Ishikawa (cell line): ENCODE results near the gene ARFGEF3.

Source experiments
- CEBPB ChIP-seq: IDR thresholded peaks from 2 replicates; pipeline ENCODE4 v1.6.1; 2012
- CREB1 ChIP-seq: IDR thresholded peaks from 2 replicates; pipeline ENCODE4 v1.6.1; 2012; ENCODE audit warnings: low read depth
- EGR1 ChIP-seq: IDR thresholded peaks from 2 replicates; pipeline ENCODE4 v1.6.1; 2012
- EP300 ChIP-seq: IDR thresholded peaks from 2 replicates; pipeline ENCODE4 v1.6.1; 2012; ENCODE audit warnings: borderline replicate concordance
- FOXM1 ChIP-seq: IDR thresholded peaks from 2 replicates; pipeline ENCODE4 v1.6.1; 2012; ENCODE audit warnings: low read depth, borderline replicate concordance
- NFIC ChIP-seq: IDR thresholded peaks from 2 replicates; pipeline ENCODE4 v1.6.1; 2012
- RAD21 ChIP-seq: IDR thresholded peaks from 2 replicates; pipeline ENCODE4 v1.6.1; 2012; ENCODE audit warnings: low read depth
- TAF1 ChIP-seq: IDR thresholded peaks from 2 replicates; pipeline ENCODE4 v1.6.1; 2012; ENCODE audit warnings: low read depth, mild to moderate bottlenecking
- TCF12 ChIP-seq: IDR thresholded peaks from 2 replicates; pipeline ENCODE4 v1.6.1; 2012; ENCODE audit warnings: low read depth
- TEAD4 ChIP-seq: IDR thresholded peaks from 2 replicates; pipeline ENCODE4 v1.6.1; 2012
- YY1 ChIP-seq: IDR thresholded peaks from 2 replicates; pipeline ENCODE4 v1.6.1; 2012; ENCODE audit warnings: low read depth
- ZBTB7A ChIP-seq: IDR thresholded peaks from 2 replicates; pipeline ENCODE4 v1.6.1; 2012; ENCODE audit warnings: low read depth
- TF ChIP-seq, protein P1 (sequence below): IDR thresholded peaks from 2 replicates; pipeline ENCODE4 v1.6.1; 2012
- TF ChIP-seq, protein P2 (sequence below): IDR thresholded peaks from 2 replicates; pipeline ENCODE4 v1.6.1; 2012; ENCODE audit warnings: low read depth, mild to moderate bottlenecking
- TF ChIP-seq, protein P3 (sequence below): IDR thresholded peaks from 2 replicates; pipeline ENCODE4 v1.6.1; 2012

The ARFGEF3 gene

DNA sequence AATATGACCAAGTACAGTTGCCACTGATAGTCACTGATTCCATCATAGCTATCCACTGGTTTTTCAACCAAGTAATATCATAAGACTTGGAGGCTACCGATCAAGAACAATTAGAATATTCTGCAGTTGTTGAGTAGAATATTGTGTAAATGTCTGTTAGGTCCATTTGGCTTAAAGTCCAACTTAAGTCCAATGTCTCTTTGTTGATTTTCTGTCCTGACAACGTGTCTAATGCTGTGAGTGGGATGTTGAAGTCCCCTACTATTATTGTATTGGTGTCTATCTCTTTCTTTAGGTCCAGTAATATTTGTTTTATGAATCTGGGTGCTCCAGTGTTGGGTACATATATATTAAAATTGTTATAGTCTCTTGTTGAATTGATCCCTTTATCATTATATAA is 13.9 kb downstream of the ARFGEF3 start:
- no peak for TF ChIP-seq TAF1
- TF ChIP-seq, protein P1, sequence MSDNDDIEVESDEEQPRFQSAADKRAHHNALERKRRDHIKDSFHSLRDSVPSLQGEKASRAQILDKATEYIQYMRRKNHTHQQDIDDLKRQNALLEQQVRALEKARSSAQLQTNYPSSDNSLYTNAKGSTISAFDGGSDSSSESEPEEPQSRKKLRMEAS, result no peak
- no peak for TF ChIP-seq ZBTB7A
- TF ChIP-seq YY1, result no peak

DNA sequence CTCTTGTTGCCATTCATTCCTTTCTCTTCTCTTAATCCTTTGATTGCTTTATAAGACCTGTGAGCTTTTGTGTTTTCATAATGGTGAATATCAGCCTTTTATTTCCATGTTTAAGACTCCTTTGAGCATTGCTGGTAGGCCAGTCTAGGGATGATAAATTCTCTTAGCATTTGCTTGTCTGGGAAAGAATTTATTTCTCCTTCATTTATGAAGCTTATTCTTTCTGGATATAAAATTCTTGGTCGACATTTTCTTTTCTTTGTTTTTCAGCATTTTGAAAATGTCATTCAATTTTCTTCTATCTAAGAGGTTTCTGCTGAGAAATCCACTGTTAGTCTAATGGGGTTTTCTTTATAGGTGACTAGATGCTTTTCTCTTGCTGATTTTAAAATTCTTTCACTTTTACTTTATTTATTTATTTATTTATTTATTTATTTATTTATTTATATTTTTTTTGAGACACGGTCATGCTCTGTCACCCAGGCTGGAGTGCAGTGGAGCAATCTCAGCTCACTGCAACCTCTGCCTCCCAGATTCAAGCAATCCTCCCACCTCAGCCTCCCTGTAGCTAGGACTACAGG is 15.0 kb downstream of the ARFGEF3 start:
- TF ChIP-seq, protein P2, sequence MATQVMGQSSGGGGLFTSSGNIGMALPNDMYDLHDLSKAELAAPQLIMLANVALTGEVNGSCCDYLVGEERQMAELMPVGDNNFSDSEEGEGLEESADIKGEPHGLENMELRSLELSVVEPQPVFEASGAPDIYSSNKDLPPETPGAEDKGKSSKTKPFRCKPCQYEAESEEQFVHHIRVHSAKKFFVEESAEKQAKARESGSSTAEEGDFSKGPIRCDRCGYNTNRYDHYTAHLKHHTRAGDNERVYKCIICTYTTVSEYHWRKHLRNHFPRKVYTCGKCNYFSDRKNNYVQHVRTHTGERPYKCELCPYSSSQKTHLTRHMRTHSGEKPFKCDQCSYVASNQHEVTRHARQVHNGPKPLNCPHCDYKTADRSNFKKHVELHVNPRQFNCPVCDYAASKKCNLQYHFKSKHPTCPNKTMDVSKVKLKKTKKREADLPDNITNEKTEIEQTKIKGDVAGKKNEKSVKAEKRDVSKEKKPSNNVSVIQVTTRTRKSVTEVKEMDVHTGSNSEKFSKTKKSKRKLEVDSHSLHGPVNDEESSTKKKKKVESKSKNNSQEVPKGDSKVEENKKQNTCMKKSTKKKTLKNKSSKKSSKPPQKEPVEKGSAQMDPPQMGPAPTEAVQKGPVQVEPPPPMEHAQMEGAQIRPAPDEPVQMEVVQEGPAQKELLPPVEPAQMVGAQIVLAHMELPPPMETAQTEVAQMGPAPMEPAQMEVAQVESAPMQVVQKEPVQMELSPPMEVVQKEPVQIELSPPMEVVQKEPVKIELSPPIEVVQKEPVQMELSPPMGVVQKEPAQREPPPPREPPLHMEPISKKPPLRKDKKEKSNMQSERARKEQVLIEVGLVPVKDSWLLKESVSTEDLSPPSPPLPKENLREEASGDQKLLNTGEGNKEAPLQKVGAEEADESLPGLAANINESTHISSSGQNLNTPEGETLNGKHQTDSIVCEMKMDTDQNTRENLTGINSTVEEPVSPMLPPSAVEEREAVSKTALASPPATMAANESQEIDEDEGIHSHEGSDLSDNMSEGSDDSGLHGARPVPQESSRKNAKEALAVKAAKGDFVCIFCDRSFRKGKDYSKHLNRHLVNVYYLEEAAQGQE, result no peak
- no peak for TF ChIP-seq TAF1
- TF ChIP-seq EGR1, result no peak
- no peak for TF ChIP-seq RAD21
- no peak for TF ChIP-seq CEBPB
- TF ChIP-seq, protein P1, result no peak
- no peak for TF ChIP-seq ZBTB7A
- TF ChIP-seq FOXM1, result no peak
- no peak for TF ChIP-seq NFIC
- TF ChIP-seq, protein P3, sequence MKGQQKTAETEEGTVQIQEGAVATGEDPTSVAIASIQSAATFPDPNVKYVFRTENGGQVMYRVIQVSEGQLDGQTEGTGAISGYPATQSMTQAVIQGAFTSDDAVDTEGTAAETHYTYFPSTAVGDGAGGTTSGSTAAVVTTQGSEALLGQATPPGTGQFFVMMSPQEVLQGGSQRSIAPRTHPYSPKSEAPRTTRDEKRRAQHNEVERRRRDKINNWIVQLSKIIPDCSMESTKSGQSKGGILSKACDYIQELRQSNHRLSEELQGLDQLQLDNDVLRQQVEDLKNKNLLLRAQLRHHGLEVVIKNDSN, result no peak
- no peak for TF ChIP-seq CREB1
- TF ChIP-seq TCF12, result no peak

DNA sequence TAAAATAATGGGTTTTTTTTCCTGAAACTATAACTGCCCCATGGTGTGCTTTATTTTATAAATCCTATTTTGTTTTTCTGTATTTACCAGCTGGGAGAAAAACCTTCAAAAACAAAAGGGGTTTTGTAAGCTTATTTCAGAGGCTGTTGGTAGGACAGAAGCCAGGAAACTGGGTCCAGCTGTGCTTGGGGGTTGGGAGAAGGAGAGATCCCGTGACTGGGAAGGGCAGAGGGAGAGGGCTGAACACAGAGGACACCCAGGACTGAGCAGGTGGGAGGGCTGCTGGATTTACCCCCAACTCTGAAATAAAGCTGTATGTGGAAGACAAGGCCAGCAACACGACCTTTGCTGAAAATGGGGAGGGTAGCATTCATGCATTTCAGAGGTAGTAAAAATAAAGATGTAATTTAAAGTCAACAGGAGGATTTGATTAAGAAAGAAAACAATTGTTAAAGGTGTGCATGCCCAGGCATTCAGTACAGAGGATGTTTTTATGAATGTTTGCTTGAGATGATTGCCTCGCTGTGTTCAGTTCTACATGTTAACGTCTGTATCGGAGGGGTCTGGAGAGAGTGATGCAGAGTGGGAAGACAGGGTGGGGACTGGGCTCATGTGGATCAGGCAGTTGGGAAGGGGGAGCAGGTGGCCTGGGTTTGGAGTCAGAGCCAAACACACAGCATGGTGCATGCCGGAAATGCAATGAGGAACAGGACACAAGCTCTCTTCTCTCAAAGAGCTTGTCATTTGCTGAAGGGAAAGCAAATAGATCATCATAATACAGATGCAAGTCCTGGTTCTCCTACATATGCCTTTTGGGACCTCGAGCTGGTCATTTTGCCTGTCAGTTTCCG is 21.4 kb downstream of the ARFGEF3 start:
- no peak for TF ChIP-seq NFIC
- no peak for TF ChIP-seq ZBTB7A
- TF ChIP-seq, protein P3, result no peak
- TF ChIP-seq EP300, result no peak
- no peak for TF ChIP-seq CEBPB
- TF ChIP-seq, protein P1, result no peak
- no peak for TF ChIP-seq YY1

DNA sequence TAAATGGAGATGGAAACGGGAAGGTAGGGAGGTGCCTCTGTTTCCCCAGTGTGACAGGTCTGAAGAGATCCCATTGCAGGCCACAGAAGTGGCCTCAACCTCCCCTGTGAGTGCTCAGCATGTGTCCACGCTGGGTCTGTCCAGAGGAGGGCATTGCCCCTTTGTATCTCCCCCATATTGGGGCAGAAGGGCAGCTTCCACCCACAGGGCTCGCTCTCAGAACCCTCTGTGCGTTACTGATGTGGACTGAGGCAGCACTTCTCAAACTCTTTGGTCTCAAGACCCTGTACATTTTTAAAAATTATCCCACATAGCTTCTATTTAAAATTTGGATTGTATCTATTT is 22.0 kb downstream of the ARFGEF3 start:
- TF ChIP-seq NFIC (no peak), ZBTB7A (no peak), RAD21 (no peak), TAF1 (no peak), EP300 (no peak), YY1 (no peak), CREB1 (no peak), EGR1 (no peak), TEAD4 (no peak), FOXM1 (no peak), CEBPB (no peak), TCF12 (no peak)
- TF ChIP-seq, protein P1, result no peak
- TF ChIP-seq, protein P2, result no peak
- TF ChIP-seq, protein P3, result no peak

DNA sequence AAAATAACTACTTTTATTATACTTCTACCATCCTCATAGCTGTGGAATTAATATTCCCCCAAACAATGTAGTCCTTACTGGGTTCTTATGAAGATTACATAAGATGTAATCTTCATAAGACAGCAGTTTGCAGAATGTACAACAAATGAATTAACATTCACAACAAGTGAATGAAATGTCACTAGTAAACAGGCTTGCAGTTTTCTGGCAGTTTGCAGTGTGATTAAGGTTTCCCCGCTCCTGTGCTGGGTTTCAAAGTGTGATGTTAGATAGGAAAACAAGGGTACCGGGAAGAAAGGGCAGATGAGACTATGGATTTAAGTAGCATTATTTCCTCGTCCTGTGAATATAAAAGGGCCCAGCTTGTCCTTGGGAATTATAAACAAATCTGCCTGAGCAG is 22.5 kb downstream of the ARFGEF3 start:
- TF ChIP-seq NFIC, result no peak
- TF ChIP-seq, protein P1, result no peak
- TF ChIP-seq YY1, result no peak
- no peak for TF ChIP-seq ZBTB7A
- TF ChIP-seq CEBPB, result no peak
- TF ChIP-seq RAD21, result no peak
- TF ChIP-seq EP300, result no peak
- no peak for TF ChIP-seq TCF12
- TF ChIP-seq EGR1, result no peak
- TF ChIP-seq TEAD4, result no peak
- TF ChIP-seq, protein P3, result no peak
- TF ChIP-seq, protein P2, result no peak
- TF ChIP-seq FOXM1, result no peak
- TF ChIP-seq TAF1, result no peak
